SIG-M5 treated with dmso at 0.1 percent for 504 hours (cell line): ENCODE data around the gene GPR157.
A peak's percentile ranks its signal among the peaks of the same experiment; 100 is the strongest.

Experiments used
- DNase-seq: peaks from one replicate; lab custom pipeline; 2025; ENCODE audit not compliant: unreplicated experiment; lab: John Stamatoyannopoulos, UW

The GPR157 gene

DNA sequence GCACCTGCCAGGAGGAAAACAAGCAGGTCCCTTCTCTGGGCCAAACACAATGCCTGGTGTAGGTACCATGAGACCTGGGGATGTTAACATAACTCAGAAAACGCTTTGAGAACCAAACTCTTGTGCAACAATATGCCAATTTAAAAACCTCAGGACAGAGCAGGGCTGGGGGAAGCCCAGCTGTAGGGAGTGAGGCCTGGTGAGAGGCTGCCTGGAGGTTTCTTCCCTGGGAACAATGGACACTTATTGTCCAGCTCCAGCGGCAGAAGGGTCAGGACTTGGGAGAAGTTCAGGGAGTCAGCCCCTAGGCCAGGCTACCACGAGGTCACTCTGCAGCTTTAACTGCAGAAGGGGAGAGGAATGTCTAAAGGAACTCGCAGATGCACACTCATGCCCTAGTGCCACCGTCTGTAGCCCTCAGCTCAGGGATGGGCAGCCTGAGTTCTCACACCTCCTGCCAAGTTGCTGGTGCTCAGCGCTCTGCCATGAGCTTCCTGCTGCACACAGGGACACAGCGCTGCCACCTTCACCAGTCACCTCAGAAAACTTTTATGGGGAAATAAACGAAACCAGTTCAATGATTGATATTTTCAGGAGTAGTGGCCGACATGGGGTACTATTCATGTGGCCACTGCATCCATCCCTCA lies 8.5 kb downstream of the GPR157 start:
- no peak for DNase-seq

DNA sequence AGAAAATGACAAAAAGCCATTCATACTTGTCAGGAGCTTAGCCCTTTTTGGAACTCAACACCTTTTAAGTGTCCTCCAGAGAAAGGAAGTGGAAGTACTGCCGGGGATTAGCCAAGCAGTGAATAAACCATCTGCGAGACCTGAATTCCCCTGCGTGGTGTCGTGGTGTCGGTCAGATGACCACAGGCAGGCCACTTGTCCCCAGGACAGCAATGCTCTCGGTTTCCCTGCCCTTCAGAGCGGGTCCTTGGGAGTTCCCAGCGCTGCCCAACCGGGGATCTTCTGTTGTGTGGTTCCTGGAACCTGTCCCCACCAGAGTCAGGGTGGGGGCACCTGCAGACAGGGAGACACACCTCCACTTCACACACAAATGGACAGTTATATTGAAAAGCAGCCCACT lies 9.2 kb downstream of the GPR157 start:
- DNase-seq: no peak

DNA sequence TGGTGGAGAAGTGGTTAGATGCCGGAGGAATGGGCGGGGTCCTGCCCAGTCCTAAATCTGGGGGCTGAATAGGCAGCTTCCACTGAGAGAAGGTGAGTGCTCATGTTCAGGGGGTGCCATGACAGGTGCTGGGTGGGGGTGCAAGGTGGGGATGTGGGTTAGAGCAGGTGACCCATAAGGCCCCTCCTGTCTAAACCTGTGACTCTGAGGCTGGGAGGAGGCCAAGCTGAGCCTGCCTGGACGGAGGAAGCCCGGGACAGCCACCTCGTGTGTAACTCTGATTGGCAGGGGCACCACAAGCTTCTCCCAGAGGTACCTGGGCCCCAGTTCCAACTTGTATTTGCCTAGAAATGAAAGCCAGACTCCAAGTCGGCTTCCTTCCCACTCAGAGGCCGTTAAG lies 10.7 kb downstream of the GPR157 start:
- no peak for DNase-seq

GRCh38 chr1:9115351-9116205 lies 13.3 kb downstream of the GPR157 start:
- no peak for DNase-seq

GRCh38 chr1:9112961-9113880 lies 15.7 kb downstream of the GPR157 start:
- DNase-seq: no peak

GRCh38 chr1:9111957-9112356 lies 16.9 kb downstream of the GPR157 start:
- no peak for DNase-seq

- no peak for DNase-seq
Measured at GRCh38 chr1:9111357-9111691, 17.6 kb downstream of the GPR157 start.

DNA sequence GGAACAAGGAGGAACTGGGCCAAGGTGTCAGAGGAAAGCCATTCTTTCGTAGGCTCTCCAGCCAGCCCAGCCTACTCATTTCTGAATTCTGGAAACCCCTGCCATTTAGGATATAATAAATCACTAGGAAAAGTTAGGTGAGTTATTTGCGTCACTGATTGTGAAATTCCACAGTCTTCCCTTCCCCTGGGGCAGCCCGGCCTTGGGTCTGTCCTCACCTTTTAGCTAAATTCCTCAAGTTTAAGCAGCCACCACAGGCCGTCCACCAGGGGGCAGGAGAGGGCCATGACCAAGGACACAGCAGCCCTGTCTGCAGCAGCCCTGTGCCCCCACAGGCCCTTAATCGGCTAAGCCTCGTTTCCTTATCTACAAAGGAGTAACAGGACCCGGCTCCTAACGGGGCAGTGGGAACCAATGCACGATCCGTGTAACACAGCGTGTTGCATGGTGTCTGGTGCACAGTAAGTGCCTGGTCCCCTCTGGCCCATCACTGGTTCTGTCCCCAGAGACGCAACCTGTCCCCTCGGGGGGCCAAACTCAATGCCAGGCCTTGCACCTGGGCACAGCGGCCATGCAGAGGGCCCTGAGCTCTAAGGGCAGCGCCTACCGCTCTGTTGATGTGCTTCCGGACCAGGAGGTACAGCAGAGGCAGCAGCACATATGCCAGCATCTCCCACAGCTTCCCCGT lies 18.1 kb downstream of the GPR157 start:
- DNase-seq: peak; percentile 71

GRCh38 chr1:9108056-9108665 lies 20.7 kb downstream of the GPR157 start:
- no peak for DNase-seq

- DNase-seq: no peak
Measured at GRCh38 chr1:9107136-9107535, 21.8 kb downstream of the GPR157 start.

- no peak for DNase-seq
Measured at GRCh38 chr1:9106286-9106685, 22.6 kb downstream of the GPR157 start.

- DNase-seq: no peak
Measured at GRCh38 chr1:9105336-9105867, 23.5 kb downstream of the GPR157 start.

DNA sequence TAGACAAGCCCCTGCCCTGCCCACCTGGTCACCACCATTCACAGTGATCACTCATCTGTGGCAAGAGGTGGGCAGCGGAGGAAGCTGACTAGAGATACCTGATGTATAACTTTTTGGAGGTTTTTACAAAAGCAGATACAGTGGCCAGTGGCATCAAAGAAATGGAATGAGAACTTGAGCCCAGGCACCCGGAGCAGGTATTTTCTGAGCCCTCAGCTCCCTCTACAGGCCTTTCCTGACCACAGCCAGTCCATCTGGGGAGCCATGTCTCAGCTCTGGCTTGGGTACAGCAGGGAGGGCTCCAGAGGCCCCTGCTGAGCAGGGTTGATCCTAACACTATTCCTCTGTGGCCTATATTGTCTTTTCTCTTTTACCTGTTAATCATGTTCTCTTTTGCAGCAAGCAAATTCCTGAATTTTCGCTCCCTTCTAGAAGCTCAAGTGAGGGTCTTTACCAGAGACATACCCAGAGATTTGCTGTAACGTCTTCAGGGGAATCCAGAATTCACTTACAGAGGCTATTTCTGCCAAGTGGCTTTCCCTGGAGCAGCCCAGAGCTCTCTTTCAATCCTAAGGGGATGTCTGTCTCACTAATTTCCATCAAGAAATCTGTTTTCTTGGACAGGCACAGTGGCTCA lies 27.3 kb downstream of the GPR157 start:
- DNase-seq: peak; percentile 64

- DNase-seq: no peak
Measured at GRCh38 chr1:9100471-9101043, 28.3 kb downstream of the GPR157 start.

DNA sequence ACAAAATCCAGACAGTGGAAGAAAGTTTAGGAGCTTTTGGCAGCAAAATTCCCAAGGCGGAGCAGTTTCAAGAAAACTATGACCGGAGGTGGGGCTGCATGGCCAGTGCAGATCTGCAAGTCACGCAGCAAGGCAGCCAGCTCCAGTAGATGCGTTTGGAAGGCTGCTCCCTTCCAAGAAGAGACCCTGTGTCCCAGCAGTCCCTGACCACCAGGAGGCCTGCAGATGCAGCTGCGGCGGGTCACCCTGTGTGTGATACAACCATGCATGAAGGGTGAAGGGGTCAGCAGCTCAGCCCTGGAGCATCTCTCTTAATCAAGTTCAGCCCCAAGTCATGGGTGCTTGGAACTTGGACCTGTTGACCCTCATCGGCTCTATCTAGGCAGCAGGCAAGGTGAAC lies 29.3 kb downstream of the GPR157 start:
- no peak for DNase-seq

GRCh38 chr1:9097947-9098705 lies 30.8 kb downstream of the GPR157 start:
- DNase-seq: no peak

- DNase-seq: no peak
Measured at GRCh38 chr1:9095818-9096217, 33.1 kb downstream of the GPR157 start.

- peak; percentile 54 for DNase-seq
Measured at GRCh38 chr1:9093996-9094595, 34.8 kb downstream of the GPR157 start.
